ENCODE results near the gene ADH1B. TPM values are rescaled to one million over a fixed set of nuclear protein-coding genes. Genes with fewer than 3 reads are reported as not detected.
"Not testable (repeated sequence)": the region's sequence is repeated elsewhere in the genome, so short reads cannot be mapped to it uniquely, and the experiment has no call there.

Gene ADH1B
- total RNA-seq, 1 experiment from 2014 or later = not detected

DNA sequence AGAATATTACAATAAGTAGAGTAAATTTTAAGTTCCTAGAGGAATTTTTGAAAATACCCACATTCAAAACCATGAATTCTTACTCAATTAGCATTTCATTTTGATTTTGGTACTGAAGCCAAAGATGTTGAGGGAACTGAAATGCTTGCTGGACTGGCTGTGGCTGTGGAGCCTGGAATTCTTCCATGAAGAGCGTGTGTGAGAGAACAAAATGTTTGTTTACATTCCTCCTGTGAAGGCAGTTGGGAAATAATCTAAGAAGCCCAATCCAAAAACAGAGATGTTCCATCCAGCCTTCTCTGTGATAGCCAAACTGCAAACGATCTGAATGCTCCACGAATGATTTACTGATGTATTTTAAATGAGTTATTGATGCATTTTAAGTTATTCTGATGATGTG is 3.8 kb upstream of the ADH1B start:
- Histone ChIP-seq H3K4me1 (replicated peaks; ENCODE audit: insufficient read depth) (no peaks in the 10 kb centered on the region), H3K4me2 (no peak overlapping the region)
- CTCF ChIA-PET = no interaction called here

DNA sequence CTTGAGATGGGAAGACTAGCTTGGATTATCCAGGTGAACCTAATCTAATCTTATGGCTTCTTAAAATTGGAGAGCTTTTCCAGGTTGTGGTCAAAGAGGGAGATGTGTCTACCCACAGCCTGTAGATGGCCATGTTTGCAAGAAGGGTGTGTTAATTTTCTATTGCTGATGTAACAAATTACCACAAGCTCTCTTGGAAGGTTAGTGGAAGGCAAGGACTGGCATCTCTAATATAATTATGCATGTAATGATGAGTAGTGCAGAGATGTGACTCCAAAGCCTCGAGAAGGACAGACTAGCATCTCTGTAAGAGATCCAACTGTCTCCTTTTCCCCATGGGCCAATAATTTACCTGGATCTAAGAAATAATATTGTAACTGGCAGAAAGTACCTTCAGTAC is 3.2 kb upstream of the ADH1B start:
- Histone ChIP-seq H3K9me2 (ENCODE audit: insufficient read depth) (no peaks in the 10 kb centered on the region), H3K4me3 (no peak overlapping the region), H3K79me2 (ENCODE audit: low read depth) (no peaks in the 10 kb centered on the region), H3K27me3 (ENCODE audit: insufficient read depth, low read depth) (no peaks in the 10 kb centered on the region), H3K27ac (no peak overlapping the region), H3K9me3 (ENCODE audit: insufficient read depth, low read depth) (no peaks in the 10 kb centered on the region), H3K4me2 (no peak overlapping the region), H3K4me1 (replicated peaks; ENCODE audit: insufficient read depth) (no peaks in the 10 kb centered on the region), H3K36me3 (ENCODE audit: low read depth) (no peaks in the 10 kb centered on the region), H4K20me1 (ENCODE audit: insufficient read depth) (no peaks in the 10 kb centered on the region), H2AFZ (no peak overlapping the region), H3F3A (ENCODE audit: insufficient read depth, low read depth) (no peaks in the 10 kb centered on the region)
- intact Hi-C loops (cut with micrococcal nuclease; ENCODE audit: unreplicated experiment) = no loop called here
- POLR2A ChIA-PET (ENCODE audit: unreplicated experiment) = interaction anchor here (0.7 kb wide), 1 partner anchor 1413 kb away, joined by 3 read pairs; no protein-coding TSS in a partner anchor
- no TSS peak for BruUV-seq (replicated peaks)
- TF ChIP-seq, protein P1, sequence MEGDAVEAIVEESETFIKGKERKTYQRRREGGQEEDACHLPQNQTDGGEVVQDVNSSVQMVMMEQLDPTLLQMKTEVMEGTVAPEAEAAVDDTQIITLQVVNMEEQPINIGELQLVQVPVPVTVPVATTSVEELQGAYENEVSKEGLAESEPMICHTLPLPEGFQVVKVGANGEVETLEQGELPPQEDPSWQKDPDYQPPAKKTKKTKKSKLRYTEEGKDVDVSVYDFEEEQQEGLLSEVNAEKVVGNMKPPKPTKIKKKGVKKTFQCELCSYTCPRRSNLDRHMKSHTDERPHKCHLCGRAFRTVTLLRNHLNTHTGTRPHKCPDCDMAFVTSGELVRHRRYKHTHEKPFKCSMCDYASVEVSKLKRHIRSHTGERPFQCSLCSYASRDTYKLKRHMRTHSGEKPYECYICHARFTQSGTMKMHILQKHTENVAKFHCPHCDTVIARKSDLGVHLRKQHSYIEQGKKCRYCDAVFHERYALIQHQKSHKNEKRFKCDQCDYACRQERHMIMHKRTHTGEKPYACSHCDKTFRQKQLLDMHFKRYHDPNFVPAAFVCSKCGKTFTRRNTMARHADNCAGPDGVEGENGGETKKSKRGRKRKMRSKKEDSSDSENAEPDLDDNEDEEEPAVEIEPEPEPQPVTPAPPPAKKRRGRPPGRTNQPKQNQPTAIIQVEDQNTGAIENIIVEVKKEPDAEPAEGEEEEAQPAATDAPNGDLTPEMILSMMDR (conservative IDR thresholded peaks at IDR 0.05) = no peak
- no peak for TF ChIP-seq EZH2 (IDR thresholded peaks at IDR 0.05; ENCODE audit: low read depth)
- no peak for DNase-seq
- CTCF ChIA-PET = no interaction called here

More for the DNA sequence above, 3.8 kb upstream of the ADH1B start:
- BruUV-seq (replicated peaks) = no TSS peak
- no peak overlapping the region for H3K27ac ChIP-seq
- no peak overlapping the region for H3K4me3 ChIP-seq
- no peaks in the 10 kb centered on the region for H3F3A ChIP-seq (ENCODE audit: insufficient read depth, low read depth)
- no peak for TF ChIP-seq EZH2 (IDR thresholded peaks at IDR 0.05; ENCODE audit: low read depth)
- H3K79me2 ChIP-seq (ENCODE audit: low read depth) = no peaks in the 10 kb centered on the region
- no peaks in the 10 kb centered on the region for H4K20me1 ChIP-seq (ENCODE audit: insufficient read depth)
- DNase-seq = no peak
- no peaks in the 10 kb centered on the region for H3K36me3 ChIP-seq (ENCODE audit: low read depth)
- H3K9me2 ChIP-seq (ENCODE audit: insufficient read depth) = no peaks in the 10 kb centered on the region
- no peak overlapping the region for H2AFZ ChIP-seq
- H3K9me3 ChIP-seq (ENCODE audit: insufficient read depth, low read depth) = no peaks in the 10 kb centered on the region
- intact Hi-C loops (cut with micrococcal nuclease; ENCODE audit: unreplicated experiment) = no loop called here
- no peaks in the 10 kb centered on the region for H3K27me3 ChIP-seq (ENCODE audit: insufficient read depth, low read depth)
- POLR2A ChIA-PET (ENCODE audit: unreplicated experiment) = no interaction called here

DNA sequence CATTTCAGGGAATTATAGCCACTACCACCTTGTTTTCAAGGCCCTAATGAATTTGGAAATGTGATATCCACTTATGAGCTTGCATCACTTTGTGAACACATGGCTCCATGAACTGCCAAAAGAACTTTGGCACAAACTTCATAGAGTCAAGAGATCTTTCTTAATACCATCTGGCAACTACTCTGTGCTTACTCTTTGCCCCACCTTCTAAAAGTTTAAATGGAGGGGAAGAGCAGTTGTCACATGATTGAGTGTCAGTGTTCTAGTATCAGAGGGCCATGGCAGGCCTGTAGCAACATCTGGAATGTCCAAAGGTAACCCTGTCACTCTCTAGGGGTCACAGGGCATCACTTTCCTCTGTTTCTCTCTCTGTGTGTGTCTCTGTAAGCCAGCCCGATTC is 2.6 kb upstream of the ADH1B start:
- DNase-seq = no peak
- no peaks in the 10 kb centered on the region for H3K9me3 ChIP-seq (ENCODE audit: insufficient read depth, low read depth)
- no peaks in the 10 kb centered on the region for H3K4me1 ChIP-seq (replicated peaks; ENCODE audit: insufficient read depth)
- no peak overlapping the region for H3K4me2 ChIP-seq
- H2AFZ ChIP-seq = no peak overlapping the region
- TF ChIP-seq EZH2 (IDR thresholded peaks at IDR 0.05; ENCODE audit: low read depth) = no peak
- TF ChIP-seq, protein P1 (conservative IDR thresholded peaks at IDR 0.05) = no peak
- ChIA-PET POLR2A (ENCODE audit: unreplicated experiment) (no interaction called here), CTCF (no interaction called here)
- no peaks in the 10 kb centered on the region for H3K79me2 ChIP-seq (ENCODE audit: low read depth)
- H3K9me2 ChIP-seq (ENCODE audit: insufficient read depth) = no peaks in the 10 kb centered on the region
- BruUV-seq (replicated peaks) = no TSS peak
- intact Hi-C loops (cut with micrococcal nuclease; ENCODE audit: unreplicated experiment) = no loop called here
- no peak overlapping the region for H3K4me3 ChIP-seq
- H3K36me3 ChIP-seq (ENCODE audit: low read depth) = no peaks in the 10 kb centered on the region
- H4K20me1 ChIP-seq (ENCODE audit: insufficient read depth) = no peaks in the 10 kb centered on the region
- no peaks in the 10 kb centered on the region for H3F3A ChIP-seq (ENCODE audit: insufficient read depth, low read depth)
- no peak overlapping the region for H3K27ac ChIP-seq
- no peaks in the 10 kb centered on the region for H3K27me3 ChIP-seq (ENCODE audit: insufficient read depth, low read depth)

DNA sequence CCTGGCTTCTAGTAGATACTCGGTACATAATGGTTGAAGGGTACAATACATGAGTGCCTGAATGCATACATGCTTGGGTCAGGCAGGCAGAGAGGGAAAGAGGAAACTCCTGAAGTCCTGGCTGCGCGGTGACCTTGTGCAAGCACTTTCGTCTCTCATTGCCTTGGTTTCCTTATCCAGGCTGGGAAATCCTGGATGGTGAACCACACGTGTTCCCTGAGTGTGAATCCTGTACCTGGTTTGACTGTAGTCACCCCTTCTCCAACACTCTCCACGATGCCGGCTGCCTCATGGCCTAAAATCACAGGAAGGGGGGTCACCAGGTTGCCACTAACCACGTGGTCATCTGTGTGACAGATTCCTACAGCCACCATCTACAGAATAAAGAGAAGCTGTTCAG is 3.4 kb downstream of the ADH1B start:
- intact Hi-C loops (cut with micrococcal nuclease; ENCODE audit: unreplicated experiment); DNase-seq; BruUV-seq (replicated peaks); H4K20me1 ChIP-seq (ENCODE audit: insufficient read depth); H3K27ac ChIP-seq; H3K79me2 ChIP-seq (ENCODE audit: low read depth); H3K9me2 ChIP-seq (ENCODE audit: insufficient read depth); H3K9me3 ChIP-seq (ENCODE audit: insufficient read depth, low read depth); H3F3A ChIP-seq (ENCODE audit: insufficient read depth, low read depth); POLR2A ChIA-PET (ENCODE audit: unreplicated experiment); H3K36me3 ChIP-seq (ENCODE audit: low read depth); H3K4me1 ChIP-seq (replicated peaks; ENCODE audit: insufficient read depth); H3K27me3 ChIP-seq (ENCODE audit: insufficient read depth, low read depth); CTCF ChIA-PET; H3K4me2 ChIP-seq; H3K4me3 ChIP-seq: not testable (repeated sequence)
- H2AFZ ChIP-seq = 0 out of 2 replicates have a peak overlapping the region, but pooled peaks have one; percentile 11

Measured in PC-9 (cell line).